Measurements from ENCODE around the gene RAB3B.
"Not testable (repeated sequence)": the region's sequence is repeated elsewhere in the genome, so short reads cannot be mapped to it uniquely, and the experiment has no call there.

Gene RAB3B
- total RNA-seq = 0.15 to 0.22 reads per million in 2 donors

DNA sequence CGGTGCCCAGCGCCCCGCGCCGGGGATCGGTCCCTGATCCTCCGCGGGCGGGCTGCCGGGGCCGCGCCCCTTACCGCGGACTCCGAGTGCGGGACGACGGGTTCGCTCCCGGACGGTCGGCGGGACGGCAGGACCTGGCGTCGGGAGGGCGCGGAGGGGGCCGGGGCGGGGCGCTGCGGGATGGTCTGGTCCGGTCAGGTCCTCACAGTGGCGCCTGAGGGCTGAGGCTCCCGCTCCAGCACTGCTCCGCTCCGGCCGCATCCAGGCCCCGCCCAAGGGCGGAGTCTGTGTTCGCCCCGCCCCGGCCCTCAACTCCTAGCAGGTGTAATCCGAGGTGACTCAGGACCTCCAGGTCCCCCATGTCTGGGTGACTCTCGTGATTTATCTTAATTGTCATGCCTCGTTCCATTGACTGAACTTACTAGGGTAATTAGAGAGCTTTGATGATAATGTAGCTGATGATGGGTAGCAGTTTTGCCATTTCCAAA, at the start of gene RAB3B:
Gene RAB3B (minus strand): TSS at position 223 of the 488 bp plus-strand sequence. CDS start 13,583 bp downstream, outside the sequence.
- DNase-seq = peak; percentile 45

DNA sequence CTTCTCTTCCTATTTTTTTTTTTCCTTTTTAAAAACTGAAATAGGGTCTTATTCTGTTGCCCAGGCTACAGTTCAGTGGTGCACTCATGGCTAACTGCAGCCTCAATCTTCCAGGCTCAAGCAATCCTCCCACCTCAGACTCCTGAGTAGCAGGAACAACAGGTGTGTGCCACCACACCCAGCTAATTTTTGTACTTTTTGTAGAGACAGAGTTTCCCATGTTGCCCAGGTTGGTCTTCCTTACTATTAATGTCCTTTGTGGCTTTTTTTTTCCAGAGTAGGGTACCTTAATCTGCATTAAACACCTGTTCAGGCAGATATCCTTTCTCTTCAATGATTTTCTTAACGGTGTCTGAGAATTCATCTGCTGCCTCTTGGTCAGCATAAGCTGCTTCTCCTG, 47.4 kb upstream of the RAB3B start:
- no peak for DNase-seq

- DNase-seq = no peak
Measured at GRCh38 chr1:52037402-52037814, 46.9 kb upstream of the RAB3B start.

GRCh38 chr1:52034050-52034384, 43.5 kb upstream of the RAB3B start:
- DNase-seq = no peak

GRCh38 chr1:52033190-52034049, 42.9 kb upstream of the RAB3B start, which contains the start of gene KTI12:
Gene KTI12, minus strand, starts transcription at chr1:52033810. Its CDS starts 49 bp downstream, at chr1:52033761.
- DNase-seq = peak; percentile 74

DNA sequence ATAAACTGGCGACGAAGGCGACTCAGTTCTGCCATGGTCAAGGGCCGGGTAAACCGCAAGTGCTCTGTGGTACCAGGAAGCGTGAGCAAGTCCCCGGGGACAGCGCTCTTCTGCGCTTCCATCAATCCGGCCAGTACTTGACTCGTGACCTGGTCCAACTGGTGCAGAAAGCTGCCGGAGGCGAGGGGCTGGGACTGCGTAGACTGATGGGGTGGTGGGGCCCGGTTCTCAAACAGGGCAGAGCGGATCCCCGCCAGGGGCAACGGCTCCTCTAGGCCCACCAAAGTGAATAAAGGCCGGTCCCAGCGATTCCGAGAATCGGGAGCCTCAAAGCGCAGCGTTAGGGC, 42.3 kb upstream of the RAB3B start:
- no peak for DNase-seq

- no peak for DNase-seq
Measured at GRCh38 chr1:52032124-52032784, 41.8 kb upstream of the RAB3B start.

GRCh38 chr1:52028839-52029238, 38.3 kb upstream of the RAB3B start:
- not testable (repeated sequence) for DNase-seq

GRCh38 chr1:52028328-52028727, 37.8 kb upstream of the RAB3B start:
- DNase-seq = no peak

- DNase-seq = no peak
Measured at GRCh38 chr1:52026278-52026677, 35.8 kb upstream of the RAB3B start.

GRCh38 chr1:52022133-52022532, 31.6 kb upstream of the RAB3B start:
- DNase-seq = no peak

DNA sequence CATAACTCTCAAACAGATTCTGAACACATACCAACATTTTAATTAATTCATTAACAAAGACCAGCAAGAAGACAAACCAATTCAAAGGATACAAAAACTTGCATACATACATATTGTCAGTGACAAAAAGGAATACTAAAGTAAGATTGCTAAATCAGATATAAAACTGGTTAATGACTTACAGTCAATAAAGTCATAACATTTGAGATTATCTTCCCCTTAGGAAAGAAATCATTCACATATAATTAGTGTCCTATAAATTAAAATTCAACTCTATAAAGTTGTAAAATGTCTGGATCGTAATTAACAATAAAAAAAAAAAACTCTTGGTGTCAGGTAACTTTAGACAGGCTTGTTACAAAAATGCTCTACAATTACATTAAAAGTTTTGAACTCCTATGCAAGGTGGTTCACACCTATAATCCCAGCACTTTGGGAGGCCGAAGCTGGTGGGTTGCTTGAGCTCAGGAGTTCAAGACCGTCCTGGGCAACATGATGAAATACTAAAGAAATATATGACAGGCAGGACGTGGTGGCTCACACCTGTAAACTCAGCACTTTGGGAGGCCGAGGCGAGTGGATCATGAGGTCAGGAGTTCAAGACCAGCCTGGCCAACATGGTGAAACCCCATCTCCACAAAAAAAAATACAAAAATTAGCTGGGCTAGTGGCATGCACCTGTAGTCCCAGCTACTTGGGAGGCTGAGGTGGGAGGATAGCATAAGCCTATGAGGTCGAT, 17.7 kb upstream of the RAB3B start:
- no peak for DNase-seq

GRCh38 chr1:52007215-52008002, 16.9 kb upstream of the RAB3B start:
- DNase-seq = no peak

- not testable (repeated sequence) for DNase-seq
Measured at GRCh38 chr1:52006081-52006553, 15.6 kb upstream of the RAB3B start.

DNA sequence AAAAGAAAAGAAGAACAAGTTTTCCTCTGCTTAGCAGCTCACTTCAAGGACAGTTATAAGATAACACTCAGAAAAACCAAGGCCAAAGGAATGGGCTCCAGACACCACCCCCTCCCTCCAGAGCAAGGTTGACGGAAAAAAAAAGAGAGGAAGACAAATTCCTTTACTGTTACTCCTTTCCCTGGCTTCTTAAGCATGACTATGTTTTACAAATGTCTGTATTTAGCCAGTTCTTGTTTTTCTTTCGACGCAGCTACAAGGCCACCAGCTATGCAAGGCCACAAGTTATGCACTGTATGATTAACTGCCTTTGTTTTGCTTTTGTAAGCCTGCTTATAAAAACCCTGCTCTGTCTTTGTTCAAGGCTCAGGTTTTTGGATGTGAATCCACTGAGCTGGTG, 15.0 kb upstream of the RAB3B start:
- not testable (repeated sequence) for DNase-seq

GRCh38 chr1:52003877-52004276, 13.4 kb upstream of the RAB3B start:
- no peak for DNase-seq

GRCh38 chr1:52002038-52002917, 11.8 kb upstream of the RAB3B start:
- no peak for DNase-seq

DNA sequence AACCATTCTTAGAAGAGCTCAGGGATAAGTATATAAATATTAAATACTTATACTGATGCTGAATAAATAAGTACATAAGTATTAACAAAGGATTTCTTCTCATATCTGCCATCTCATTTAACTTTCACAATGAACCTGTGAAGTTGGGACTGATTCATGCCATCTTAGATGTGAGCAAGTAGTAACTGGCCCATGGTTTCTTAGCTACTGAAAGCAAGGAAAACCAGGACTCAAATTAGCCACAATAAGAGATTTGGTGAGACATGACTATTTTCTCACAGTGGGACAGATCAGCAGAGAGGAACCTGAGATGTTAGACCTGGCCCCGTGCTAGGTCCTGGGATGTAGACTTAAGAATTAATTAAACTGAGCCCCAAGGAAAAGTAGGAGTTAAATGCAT, 8.2 kb upstream of the RAB3B start:
- DNase-seq = no peak

DNA sequence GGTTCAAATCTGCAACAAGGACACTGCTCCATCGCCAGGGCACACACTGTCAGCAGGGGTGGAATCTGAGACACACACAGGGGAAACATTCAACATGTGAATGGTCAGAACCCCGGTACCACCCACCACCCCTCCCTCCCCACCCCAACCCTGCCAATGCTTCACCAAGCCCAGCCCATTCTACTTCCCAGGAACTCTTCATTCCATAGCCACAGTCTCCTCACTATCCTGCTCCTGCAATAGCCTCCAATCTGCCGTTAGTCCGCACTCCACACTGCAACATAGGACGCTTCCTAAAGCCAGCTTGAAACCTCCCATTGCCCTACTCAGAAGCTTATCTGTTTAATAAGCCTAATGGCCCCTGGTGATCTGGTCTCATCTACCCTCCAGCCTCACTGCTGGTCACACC, 7.5 kb upstream of the RAB3B start:
- DNase-seq = no peak

DNA sequence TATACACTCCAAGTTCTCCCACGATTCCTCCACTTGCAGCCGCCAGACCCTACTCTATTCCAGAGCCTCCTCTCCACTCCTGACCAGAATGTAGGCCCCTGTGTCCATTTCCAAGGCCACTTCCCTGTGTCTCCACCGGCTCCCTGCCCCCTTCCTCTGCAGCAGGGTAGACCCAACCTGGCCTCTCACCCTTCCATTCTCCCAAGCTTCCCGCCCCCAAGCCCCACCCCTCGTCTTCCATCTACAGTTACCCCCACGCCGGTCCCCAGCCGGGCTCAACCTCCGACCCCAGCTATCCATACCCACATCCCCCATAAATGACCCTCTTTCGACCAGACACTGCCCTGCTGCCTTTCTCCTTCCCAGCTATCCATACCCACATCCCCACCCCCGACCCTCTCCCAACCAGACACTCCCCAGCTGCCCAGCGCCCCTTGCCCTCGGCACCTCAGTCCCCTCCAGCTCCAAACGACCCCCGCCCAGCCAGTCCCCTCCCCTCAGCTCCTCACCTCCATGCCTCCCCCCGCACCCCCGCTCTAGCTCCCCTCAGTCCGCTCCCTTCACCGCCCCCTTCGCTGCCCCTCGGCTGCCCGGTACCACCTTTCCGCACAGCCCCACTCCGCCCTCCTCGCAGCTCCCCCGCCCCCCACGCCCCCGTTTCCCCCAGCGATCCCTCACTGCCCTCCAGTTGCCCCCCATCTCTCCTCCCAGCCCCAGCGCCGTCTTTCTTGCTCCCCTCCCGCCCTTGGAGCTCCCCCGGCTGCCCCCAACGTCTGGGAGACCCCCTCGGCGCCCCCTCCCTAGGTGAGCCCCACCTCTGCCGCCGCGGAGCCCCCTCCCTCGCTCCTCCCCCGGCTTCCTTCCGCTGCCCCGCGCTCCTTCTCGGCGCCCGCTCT, 670 bp downstream of the RAB3B start:
- DNase-seq = no peak
